H1 (cell line): ENCODE data around the gene TSGA10.

Experiments
- CHD2 ChIP-seq: IDR thresholded peaks from 2 replicates; pipeline ENCODE4 v1.6.1; 2012; ENCODE audit warnings: low read length, improper control_type of control experiment
- CTCF ChIP-seq, 3 experiments: IDR thresholded peaks; 1 replicate in 2 of 3; 2 replicates in 1 of 3; pipeline versions ENCODE4 v1.5.1 to v1.6.1; 2011; ENCODE audit warnings: low read length in 3 of 3, mild to moderate bottlenecking in 3 of 3, inconsistent platforms in 2 of 3, low read depth in 1 of 3, moderate library complexity in 1 of 3; ENCODE audit not compliant: insufficient read depth in 1 of 3; ENCODE audit errors: control extremely low read depth in 1 of 3
- EP300 ChIP-seq, 2 experiments: IDR thresholded peaks; 1 replicate in 1 of 2; 2 replicates in 1 of 2; pipeline ENCODE4 v1.6.1; 2011 to 2012; ENCODE audit warnings: low read depth in 2 of 2, low read length in 2 of 2, mild to moderate bottlenecking in 2 of 2, borderline replicate concordance in 1 of 2, inconsistent platforms in 1 of 2, moderate library complexity in 1 of 2
- EZH2 ChIP-seq: fragments of 200-600 bp; sonication (generic); IDR thresholded peaks from 2 replicates; pipeline ENCODE4 v1.7.1; 2012; ENCODE audit warnings: low read depth, mild to moderate bottlenecking, moderate library complexity, low read length, inconsistent platforms; ENCODE audit not compliant: severe bottlenecking
- KDM5A ChIP-seq: fragments of 200-600 bp; IDR thresholded peaks from 2 replicates; pipeline ENCODE4 v1.7.1; 2012; ENCODE audit warnings: mild to moderate bottlenecking, low read length, inconsistent platforms, mixed read lengths
- POLR2A ChIP-seq, 2 experiments: IDR thresholded peaks; 1 replicate in 1 of 2; 2 replicates in 1 of 2; pipeline ENCODE4 v1.6.1; 2011; ENCODE audit warnings: low read depth in 2 of 2, low read length in 2 of 2, mild to moderate bottlenecking in 2 of 2; ENCODE audit errors: control extremely low read depth in 1 of 2
- POLR2AphosphoS5 ChIP-seq: IDR thresholded peaks from 2 replicates; pipeline ENCODE4 v1.6.1; 2011; ENCODE audit warnings: low read depth, low read length
- POU5F1 ChIP-seq: IDR thresholded peaks from 2 replicates; pipeline ENCODE4 v1.6.1; 2011; ENCODE audit warnings: low read depth, mild to moderate bottlenecking, low read length, moderate library complexity
- TF ChIP-seq, protein P1 (sequence below): IDR thresholded peaks from 2 replicates; pipeline ENCODE4 v1.6.1; 2012; ENCODE audit warnings: inconsistent platforms
- TF ChIP-seq, protein P2 (sequence below): fragments of 300-600 bp; sonication (generic); IDR thresholded peaks from 2 replicates; pipeline ENCODE4 v1.7.1; 2012; ENCODE audit warnings: low read length, moderate library complexity, mild to moderate bottlenecking, inconsistent platforms; ENCODE audit not compliant: insufficient replicate concordance

GRCh38 chr2:99084256-99084655 lies 70.5 kb downstream of the TSGA10 start:
- TF ChIP-seq CHD2 (no peak), POLR2A (IDR thresholded peaks at IDR 0.05; ENCODE audit: control extremely low read depth in 1 of 2, low read depth in 2 of 2, low read length in 2 of 2) (no peak), CTCF (IDR thresholded peaks at IDR 0.05; ENCODE audit: control extremely low read depth in 1 of 3, insufficient read depth in 1 of 3, low read depth in 1 of 3, low read length in 3 of 3) (no peak), POLR2AphosphoS5 (no peak), EP300 (IDR thresholded peaks at IDR 0.05; ENCODE audit: borderline replicate concordance in 1 of 2, low read depth in 2 of 2, low read length in 2 of 2) (no peak), POU5F1 (no peak), KDM5A (no peak), EZH2 (no peak)
- TF ChIP-seq, protein P1, sequence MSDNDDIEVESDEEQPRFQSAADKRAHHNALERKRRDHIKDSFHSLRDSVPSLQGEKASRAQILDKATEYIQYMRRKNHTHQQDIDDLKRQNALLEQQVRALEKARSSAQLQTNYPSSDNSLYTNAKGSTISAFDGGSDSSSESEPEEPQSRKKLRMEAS: no peak
- TF ChIP-seq, protein P2, sequence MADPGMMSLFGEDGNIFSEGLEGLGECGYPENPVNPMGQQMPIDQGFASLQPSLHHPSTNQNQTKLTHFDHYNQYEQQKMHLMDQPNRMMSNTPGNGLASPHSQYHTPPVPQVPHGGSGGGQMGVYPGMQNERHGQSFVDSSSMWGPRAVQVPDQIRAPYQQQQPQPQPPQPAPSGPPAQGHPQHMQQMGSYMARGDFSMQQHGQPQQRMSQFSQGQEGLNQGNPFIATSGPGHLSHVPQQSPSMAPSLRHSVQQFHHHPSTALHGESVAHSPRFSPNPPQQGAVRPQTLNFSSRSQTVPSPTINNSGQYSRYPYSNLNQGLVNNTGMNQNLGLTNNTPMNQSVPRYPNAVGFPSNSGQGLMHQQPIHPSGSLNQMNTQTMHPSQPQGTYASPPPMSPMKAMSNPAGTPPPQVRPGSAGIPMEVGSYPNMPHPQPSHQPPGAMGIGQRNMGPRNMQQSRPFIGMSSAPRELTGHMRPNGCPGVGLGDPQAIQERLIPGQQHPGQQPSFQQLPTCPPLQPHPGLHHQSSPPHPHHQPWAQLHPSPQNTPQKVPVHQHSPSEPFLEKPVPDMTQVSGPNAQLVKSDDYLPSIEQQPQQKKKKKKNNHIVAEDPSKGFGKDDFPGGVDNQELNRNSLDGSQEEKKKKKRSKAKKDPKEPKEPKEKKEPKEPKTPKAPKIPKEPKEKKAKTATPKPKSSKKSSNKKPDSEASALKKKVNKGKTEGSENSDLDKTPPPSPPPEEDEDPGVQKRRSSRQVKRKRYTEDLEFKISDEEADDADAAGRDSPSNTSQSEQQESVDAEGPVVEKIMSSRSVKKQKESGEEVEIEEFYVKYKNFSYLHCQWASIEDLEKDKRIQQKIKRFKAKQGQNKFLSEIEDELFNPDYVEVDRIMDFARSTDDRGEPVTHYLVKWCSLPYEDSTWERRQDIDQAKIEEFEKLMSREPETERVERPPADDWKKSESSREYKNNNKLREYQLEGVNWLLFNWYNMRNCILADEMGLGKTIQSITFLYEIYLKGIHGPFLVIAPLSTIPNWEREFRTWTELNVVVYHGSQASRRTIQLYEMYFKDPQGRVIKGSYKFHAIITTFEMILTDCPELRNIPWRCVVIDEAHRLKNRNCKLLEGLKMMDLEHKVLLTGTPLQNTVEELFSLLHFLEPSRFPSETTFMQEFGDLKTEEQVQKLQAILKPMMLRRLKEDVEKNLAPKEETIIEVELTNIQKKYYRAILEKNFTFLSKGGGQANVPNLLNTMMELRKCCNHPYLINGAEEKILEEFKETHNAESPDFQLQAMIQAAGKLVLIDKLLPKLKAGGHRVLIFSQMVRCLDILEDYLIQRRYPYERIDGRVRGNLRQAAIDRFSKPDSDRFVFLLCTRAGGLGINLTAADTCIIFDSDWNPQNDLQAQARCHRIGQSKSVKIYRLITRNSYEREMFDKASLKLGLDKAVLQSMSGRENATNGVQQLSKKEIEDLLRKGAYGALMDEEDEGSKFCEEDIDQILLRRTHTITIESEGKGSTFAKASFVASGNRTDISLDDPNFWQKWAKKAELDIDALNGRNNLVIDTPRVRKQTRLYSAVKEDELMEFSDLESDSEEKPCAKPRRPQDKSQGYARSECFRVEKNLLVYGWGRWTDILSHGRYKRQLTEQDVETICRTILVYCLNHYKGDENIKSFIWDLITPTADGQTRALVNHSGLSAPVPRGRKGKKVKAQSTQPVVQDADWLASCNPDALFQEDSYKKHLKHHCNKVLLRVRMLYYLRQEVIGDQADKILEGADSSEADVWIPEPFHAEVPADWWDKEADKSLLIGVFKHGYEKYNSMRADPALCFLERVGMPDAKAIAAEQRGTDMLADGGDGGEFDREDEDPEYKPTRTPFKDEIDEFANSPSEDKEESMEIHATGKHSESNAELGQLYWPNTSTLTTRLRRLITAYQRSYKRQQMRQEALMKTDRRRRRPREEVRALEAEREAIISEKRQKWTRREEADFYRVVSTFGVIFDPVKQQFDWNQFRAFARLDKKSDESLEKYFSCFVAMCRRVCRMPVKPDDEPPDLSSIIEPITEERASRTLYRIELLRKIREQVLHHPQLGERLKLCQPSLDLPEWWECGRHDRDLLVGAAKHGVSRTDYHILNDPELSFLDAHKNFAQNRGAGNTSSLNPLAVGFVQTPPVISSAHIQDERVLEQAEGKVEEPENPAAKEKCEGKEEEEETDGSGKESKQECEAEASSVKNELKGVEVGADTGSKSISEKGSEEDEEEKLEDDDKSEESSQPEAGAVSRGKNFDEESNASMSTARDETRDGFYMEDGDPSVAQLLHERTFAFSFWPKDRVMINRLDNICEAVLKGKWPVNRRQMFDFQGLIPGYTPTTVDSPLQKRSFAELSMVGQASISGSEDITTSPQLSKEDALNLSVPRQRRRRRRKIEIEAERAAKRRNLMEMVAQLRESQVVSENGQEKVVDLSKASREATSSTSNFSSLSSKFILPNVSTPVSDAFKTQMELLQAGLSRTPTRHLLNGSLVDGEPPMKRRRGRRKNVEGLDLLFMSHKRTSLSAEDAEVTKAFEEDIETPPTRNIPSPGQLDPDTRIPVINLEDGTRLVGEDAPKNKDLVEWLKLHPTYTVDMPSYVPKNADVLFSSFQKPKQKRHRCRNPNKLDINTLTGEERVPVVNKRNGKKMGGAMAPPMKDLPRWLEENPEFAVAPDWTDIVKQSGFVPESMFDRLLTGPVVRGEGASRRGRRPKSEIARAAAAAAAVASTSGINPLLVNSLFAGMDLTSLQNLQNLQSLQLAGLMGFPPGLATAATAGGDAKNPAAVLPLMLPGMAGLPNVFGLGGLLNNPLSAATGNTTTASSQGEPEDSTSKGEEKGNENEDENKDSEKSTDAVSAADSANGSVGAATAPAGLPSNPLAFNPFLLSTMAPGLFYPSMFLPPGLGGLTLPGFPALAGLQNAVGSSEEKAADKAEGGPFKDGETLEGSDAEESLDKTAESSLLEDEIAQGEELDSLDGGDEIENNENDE: no peak
